Measurements from ENCODE around the gene RAET1L. TPM values are rescaled to one million over a fixed set of nuclear protein-coding genes. Genes with fewer than 3 reads are reported as not detected.

RAET1L gene
- total and polyA plus RNA-seq, 2 donors (not counting 3 experiments of a cell fraction or from before 2014, with no cell fraction given), result not detected

- CTCF ChIA-PET, result no interaction called here
Measured at GRCh38 chr6:150026976-150027805, 1.9 kb upstream of the RAET1L start.

More at GRCh38 chr6:150026976-150027805, 1.9 kb upstream of the RAET1L start:
- Histone ChIP-seq H4K20me1 (replicated peaks; ENCODE audit: control insufficient read depth, extremely low read depth, insufficient read depth, low read length) (no peaks in the 10 kb centered on the region), H3K4me3 (replicated peaks in 1 of 3; ENCODE audit: insufficient read depth in 1 of 3, low read depth in 1 of 3, low read length in 3 of 3) (no peak overlapping the region), H3K27me3 (ENCODE audit: control insufficient read depth in 2 of 2, insufficient read depth in 2 of 2, low read length in 2 of 2) (peaks cover 34 to 35% of the 10 kb centered on the region in 2 experiments), H3K4me2 (ENCODE audit: insufficient read depth, low read length) (no peak overlapping the region), H3K27ac (ENCODE audit: insufficient read depth, low read depth, low read length) (no peak overlapping the region), H3K9me3 (replicated peaks; ENCODE audit: control insufficient read depth, insufficient read depth, low read length) (no peaks in the 10 kb centered on the region), H3K79me2 (ENCODE audit: control insufficient read depth, insufficient read depth, low read length) (no peaks in the 10 kb centered on the region), H3K4me1 (ENCODE audit: control insufficient read depth, extremely low read depth, insufficient read depth, low read length) (peaks cover 9% of the 10 kb centered on the region), H3K36me3 (ENCODE audit: control insufficient read depth in 2 of 2, extremely low read depth in 1 of 2, insufficient read depth in 2 of 2, low read length in 2 of 2) (no peaks in the 10 kb centered on the region), H3K9me1 (replicated peaks; ENCODE audit: control insufficient read depth, extremely low read depth, insufficient read depth, low read length) (no peaks in the 10 kb centered on the region), H3K9ac (replicated peaks; ENCODE audit: extremely low read depth, insufficient read depth, low read length) (no peak overlapping the region), H2AFZ (ENCODE audit: low read depth, low read length) (no peak overlapping the region)
- intact Hi-C loops (cut with micrococcal nuclease), result no loop called here
- POLR2A ChIA-PET, result no interaction called here
- dilution Hi-C loops (cut with MboI; ENCODE audit: extremely low pct_ligation_motif_present, low sequenced_read_pairs), result no loop called here
- TF ChIP-seq, protein P1, sequence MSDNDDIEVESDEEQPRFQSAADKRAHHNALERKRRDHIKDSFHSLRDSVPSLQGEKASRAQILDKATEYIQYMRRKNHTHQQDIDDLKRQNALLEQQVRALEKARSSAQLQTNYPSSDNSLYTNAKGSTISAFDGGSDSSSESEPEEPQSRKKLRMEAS (IDR thresholded peaks at IDR 0.05; ENCODE audit: insufficient read depth, insufficient read length), result no peak
- TF ChIP-seq POLR2A (IDR thresholded peaks at IDR 0.05; ENCODE audit: low read depth, low read length) (no peak), EZH2 (IDR thresholded peaks at IDR 0.05; ENCODE audit: borderline replicate concordance, low read depth, low read length, severe bottlenecking) (no peak), FOS (IDR thresholded peaks at IDR 0.05; ENCODE audit: borderline replicate concordance, insufficient read depth, low read length) (no peak), GATA2 (IDR thresholded peaks at IDR 0.05; ENCODE audit: insufficient read depth, insufficient read length, low read depth, low read length) (no peak)
- TF ChIP-seq, protein P2, sequence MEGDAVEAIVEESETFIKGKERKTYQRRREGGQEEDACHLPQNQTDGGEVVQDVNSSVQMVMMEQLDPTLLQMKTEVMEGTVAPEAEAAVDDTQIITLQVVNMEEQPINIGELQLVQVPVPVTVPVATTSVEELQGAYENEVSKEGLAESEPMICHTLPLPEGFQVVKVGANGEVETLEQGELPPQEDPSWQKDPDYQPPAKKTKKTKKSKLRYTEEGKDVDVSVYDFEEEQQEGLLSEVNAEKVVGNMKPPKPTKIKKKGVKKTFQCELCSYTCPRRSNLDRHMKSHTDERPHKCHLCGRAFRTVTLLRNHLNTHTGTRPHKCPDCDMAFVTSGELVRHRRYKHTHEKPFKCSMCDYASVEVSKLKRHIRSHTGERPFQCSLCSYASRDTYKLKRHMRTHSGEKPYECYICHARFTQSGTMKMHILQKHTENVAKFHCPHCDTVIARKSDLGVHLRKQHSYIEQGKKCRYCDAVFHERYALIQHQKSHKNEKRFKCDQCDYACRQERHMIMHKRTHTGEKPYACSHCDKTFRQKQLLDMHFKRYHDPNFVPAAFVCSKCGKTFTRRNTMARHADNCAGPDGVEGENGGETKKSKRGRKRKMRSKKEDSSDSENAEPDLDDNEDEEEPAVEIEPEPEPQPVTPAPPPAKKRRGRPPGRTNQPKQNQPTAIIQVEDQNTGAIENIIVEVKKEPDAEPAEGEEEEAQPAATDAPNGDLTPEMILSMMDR (IDR thresholded peaks at IDR 0.05; ENCODE audit: extremely low read depth in 1 of 2, insufficient read depth in 1 of 2, low read depth in 1 of 2, low read length in 2 of 2), result no peak
- DNase-seq (ENCODE audit: low read depth, low spot score) (no peak), FAIRE-seq (no peak)
- BruUV-seq (replicated peaks), result no TSS peak
